SU-DHL-6 (cell line): ENCODE results near the gene TBX2.
A peak's percentile ranks its signal among the peaks of the same experiment; 100 is the strongest.

Experiments
- CTCF ChIP-seq: fragments of 200-600 bp; sonication (generic); IDR thresholded peaks from one replicate; pipeline ENCODE4 v1.5.1; 2017; ENCODE audit warnings: antibody characterized with exemption, mild to moderate bottlenecking, low read length, moderate library complexity; ENCODE audit not compliant: insufficient read depth, poor library complexity, severe bottlenecking
- EZH2phosphoT487 ChIP-seq: fragments of 200-600 bp; sonication (generic), shearing (Covaris generic); conservative IDR thresholded peaks from 2 replicates; pipeline ENCODE4 v1.6.1; 2018; ENCODE audit warnings: mild to moderate bottlenecking, antibody characterized with exemption, low read length, moderate library complexity, mixed read lengths

GRCh38 chr17:61416540-61417363, 17.1 kb downstream of the TBX2 start:
- TF ChIP-seq CTCF (peak; percentile 76), EZH2phosphoT487 (no peak)
